Naive thymus-derived CD8-positive, alpha-beta T cell (primary cell): Measurements from ENCODE around the gene SYK. TPM values are rescaled to one million over a fixed set of nuclear protein-coding genes. Genes with fewer than 3 reads are reported as not detected.
"Not testable (repeated sequence)": the region's sequence is repeated elsewhere in the genome, so short reads cannot be mapped to it uniquely, and the experiment has no call there.

Source experiments
- ATAC-seq, 2 donors: fragments of 150-1000 bp; cut with Tn5 transposase in 1 of 2; sonication (Bioruptor Pico), chemical (Tn5 transposase) in 1 of 2; 1 replicate in 1 of 2; 2 replicates in 1 of 2; pipeline ENCODE4 v1.10.0; 2021; ENCODE audit warnings: mild to moderate bottlenecking in 2 of 2, moderate library complexity in 2 of 2
- POLR2A ChIA-PET: fragments of 350-600 bp; sonication (Branson Sonifier 250); formaldehyde crosslinking; loops from one replicate; lab custom pipeline; 2021; ENCODE audit warnings: antibody characterized with exemption; lab: Charles Lee
- DNase-seq, 10 donors: peaks; one replicate each; pipeline versions ENCODE4 v3.0.0 to v3.0.0-alpha.2; 2020 to 2022
- H3K27ac Mint-ChIP-seq, 10 donors: one replicate each; pipeline ENCODE4 v1.8.0; 2020 to 2022; ENCODE audit warnings: mild to moderate bottlenecking in 10 of 10, mixed read lengths in 10 of 10, moderate library complexity in 4 of 10, inconsistent platforms in 1 of 10
- H3K27me3 Mint-ChIP-seq, 5 donors: one replicate each; pipeline ENCODE4 v1.8.0; 2021 to 2022; ENCODE audit warnings: mixed read lengths in 5 of 5
- H3K36me3 Mint-ChIP-seq, 3 donors: one replicate each; pipeline ENCODE4 v1.8.0; 2020 to 2022; ENCODE audit warnings: mixed read lengths in 3 of 3, mild to moderate bottlenecking in 2 of 3, inconsistent platforms in 1 of 3
- H3K4me1 Mint-ChIP-seq, 4 donors: one replicate each; pipeline ENCODE4 v1.8.0; 2021 to 2022; ENCODE audit warnings: mixed read lengths in 4 of 4
- H3K4me3 Mint-ChIP-seq, 10 donors: one replicate each; pipeline ENCODE4 v1.8.0; 2020 to 2022; ENCODE audit warnings: mild to moderate bottlenecking in 10 of 10, mixed read lengths in 10 of 10, moderate library complexity in 6 of 10, inconsistent platforms in 1 of 10
- H3K9me3 Mint-ChIP-seq, 9 donors: one replicate each; pipeline ENCODE4 v1.8.0; 2020 to 2022; ENCODE audit warnings: mixed read lengths in 9 of 9, mild to moderate bottlenecking in 3 of 9, inconsistent platforms in 1 of 9, moderate library complexity in 1 of 9
- polyA plus RNA-seq, 3 donors: library from polyadenylated mRNA; unstranded; fragments of 300-500 nt; fragmentation: Illumina TruSeq; gene quantifications; one replicate each; pipeline ENCODE4 v1.2.3, GENCODE V29; 2021
- total RNA-seq, 8 experiments: library from RNA in 2 of 8; stranded (reverse) in 2 of 8; gene quantifications; one replicate each; pipeline ENCODE4 v1.2.3 and lab custom pipeline; 2021 to 2026

The SYK gene
- 1 to 10 TPM; 7.5 to 9.4 TPM for total RNA-seq
- under 1 TPM; 0.25 to 0.54 (median 0.37) TPM for polyA plus RNA-seq
- 0 to 0.98 (median 0.33) reads per million in 6 experiments for total RNA-seq (lab: John Stamatoyannopoulos, UW)

- peak in 1 of 2 donors; percentile 74 for ATAC-seq
- DNase-seq: peak in 1 of 10 donors; percentile 31
- no peaks in the 10 kb centered on the region for H3K36me3 Mint-ChIP-seq
- H3K4me1 Mint-ChIP-seq: peaks cover 0 to 51% (median 6%) of the 10 kb centered on the region in 4 donors
- peaks cover 33 to 97% (median 52%) of the 10 kb centered on the region in 5 donors for H3K27me3 Mint-ChIP-seq
- peak within 1 kb of the TSS in 1 of 10 donors; percentile 68 for H3K27ac Mint-ChIP-seq
- POLR2A ChIA-PET: no interaction called here
- peaks cover 0 to 2% (median 0%) of the 10 kb centered on the region in 9 donors for H3K9me3 Mint-ChIP-seq
- peak within 1 kb of the TSS in 9 of 10 donors; percentile 11 to 83 (median 70) for H3K4me3 Mint-ChIP-seq
These were observed at the start of gene SYK for GRCh38 chr9:90801241-90801972. Gene SYK (plus strand): TSS chr9:90801819. CDS start chr9:90843899, 42,080 bp downstream.

- ATAC-seq, H3K27me3 Mint-ChIP-seq, H3K27ac Mint-ChIP-seq, H3K4me3 Mint-ChIP-seq, H3K9me3 Mint-ChIP-seq, POLR2A ChIA-PET, H3K36me3 Mint-ChIP-seq, H3K4me1 Mint-ChIP-seq: not testable (repeated sequence)
- peak; percentile 4 to 80 (median 42) for DNase-seq
These were observed 45.9 kb upstream of the SYK start for GRCh38 chr9:90755514-90756371.

DNA sequence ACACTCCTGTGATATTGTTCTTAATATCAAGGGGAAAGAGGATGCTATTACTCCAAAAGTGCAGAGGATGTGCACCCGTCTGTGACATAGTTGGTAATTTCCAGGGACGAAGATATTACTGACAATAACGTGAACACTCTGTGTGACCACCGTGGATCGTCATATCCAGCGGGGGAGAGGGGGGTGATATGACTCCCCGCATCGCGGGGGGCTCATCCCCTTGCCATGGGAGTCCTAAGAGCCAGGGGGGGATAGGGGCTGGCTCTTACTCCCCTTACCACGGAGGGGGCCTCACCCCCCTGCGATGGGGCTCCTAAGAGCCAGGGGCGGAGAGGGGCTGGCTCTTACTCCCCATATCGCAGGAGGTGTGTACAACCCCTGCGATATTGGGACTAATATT, 41.0 kb upstream of the SYK start:
- H3K27ac Mint-ChIP-seq, H3K27me3 Mint-ChIP-seq, H3K9me3 Mint-ChIP-seq, H3K4me3 Mint-ChIP-seq, ATAC-seq, DNase-seq, H3K36me3 Mint-ChIP-seq, POLR2A ChIA-PET, H3K4me1 Mint-ChIP-seq: not testable (repeated sequence)

DNA sequence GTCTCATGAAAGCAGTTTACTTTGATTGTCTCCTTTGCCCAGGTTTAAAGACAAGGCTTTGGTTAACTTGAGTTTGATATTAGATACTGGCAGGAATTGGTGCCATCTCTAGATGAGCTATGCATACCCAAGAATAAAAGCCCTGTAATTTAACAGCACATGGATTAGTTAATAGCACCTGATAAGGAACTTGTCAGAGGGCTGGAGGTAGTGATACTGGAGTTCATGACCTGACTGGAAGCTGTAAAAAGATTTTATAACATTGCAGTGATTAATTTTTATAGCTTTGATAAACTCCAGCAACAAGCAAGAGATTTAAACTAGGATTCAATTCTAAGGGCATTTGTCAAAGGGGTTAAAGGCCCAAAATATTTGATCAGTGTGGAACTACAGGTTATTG, 34.9 kb upstream of the SYK start:
- H3K4me1 Mint-ChIP-seq: peaks cover 0 to 28% (median 0%) of the 10 kb centered on the region in 4 donors
- DNase-seq (no peak), ATAC-seq (no peak)
- H3K9me3 Mint-ChIP-seq: peaks cover 0 to 20% (median 4%) of the 10 kb centered on the region in 9 donors
- POLR2A ChIA-PET: interaction anchor here (0.6 kb wide), 1 partner anchor 36 kb away, joined by 3 read pairs; no protein-coding TSS in a partner anchor
- peaks cover 0 to 14% (median 6%) of the 10 kb centered on the region in 5 donors for H3K27me3 Mint-ChIP-seq
- H3K27ac Mint-ChIP-seq: no peak overlapping the region
- no peak overlapping the region for H3K4me3 Mint-ChIP-seq
- H3K36me3 Mint-ChIP-seq: peaks cover 0 to 2% (median 0%) of the 10 kb centered on the region in 3 donors

DNA sequence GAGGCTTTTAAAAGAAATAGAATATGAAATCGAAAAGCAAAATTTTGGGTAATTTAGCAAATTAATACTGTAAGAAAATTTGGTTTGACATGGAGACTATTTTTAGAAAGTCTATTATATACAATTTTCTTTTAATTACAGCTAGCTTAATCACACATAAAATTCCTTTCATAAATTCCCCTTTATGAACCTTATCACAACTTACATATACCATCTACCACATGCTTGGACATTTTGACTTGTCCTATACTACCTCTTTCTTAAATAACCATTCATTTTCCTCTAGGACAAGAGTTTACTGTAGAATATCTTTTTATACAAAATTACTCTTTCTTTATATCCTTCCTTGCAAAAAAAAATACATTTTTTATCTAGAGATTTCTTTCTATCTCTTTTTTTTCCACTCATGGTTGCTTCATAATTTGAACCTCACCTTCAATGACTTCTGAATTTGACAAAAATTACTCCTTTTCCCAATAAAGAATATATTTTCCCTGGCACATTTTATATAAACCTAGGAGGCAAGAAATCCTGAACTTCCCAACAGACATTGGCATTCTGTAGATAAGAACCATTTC, 34.0 kb upstream of the SYK start:
- Mint-ChIP-seq H3K36me3 (peaks cover 0 to 2% (median 0%) of the 10 kb centered on the region in 3 donors), H3K27me3 (peaks cover 0 to 15% (median 9%) of the 10 kb centered on the region in 5 donors), H3K27ac (no peak overlapping the region), H3K9me3 (peaks cover 0 to 20% (median 4%) of the 10 kb centered on the region in 9 donors), H3K4me3 (no peak overlapping the region), H3K4me1 (peaks cover 0 to 31% (median 0%) of the 10 kb centered on the region in 4 donors)
- no peak for DNase-seq
- POLR2A ChIA-PET: no interaction called here
- no peak for ATAC-seq

DNA sequence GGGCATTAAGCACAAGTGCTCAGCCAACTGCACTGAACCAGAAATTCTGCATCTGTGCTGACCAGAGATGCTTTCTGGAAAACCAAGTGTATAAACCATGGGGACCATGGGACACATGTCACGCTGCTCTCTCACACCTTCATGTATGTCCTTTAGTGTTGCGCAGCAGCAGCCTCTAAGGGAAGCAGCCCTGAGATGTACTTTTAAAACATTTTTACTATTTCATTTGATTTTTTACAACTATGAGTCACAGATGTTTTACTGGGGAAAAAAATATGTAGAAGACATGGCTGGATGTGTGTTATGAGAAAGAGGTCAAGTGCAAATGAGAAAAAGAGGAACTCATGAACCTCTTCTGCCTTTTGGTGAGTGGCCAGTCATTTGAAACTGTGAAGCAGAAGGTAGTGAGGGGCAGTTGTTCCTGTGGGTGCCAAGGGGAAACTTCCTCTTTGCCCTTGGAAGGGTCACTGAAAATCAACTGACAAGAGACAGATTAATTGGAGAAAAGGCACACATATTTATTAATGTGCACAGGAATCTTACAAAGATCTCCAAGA, 31.4 kb upstream of the SYK start:
- no peak for DNase-seq
- Mint-ChIP-seq H3K36me3 (peaks cover 0 to 2% (median 0%) of the 10 kb centered on the region in 3 donors), H3K9me3 (peaks cover 0 to 20% (median 4%) of the 10 kb centered on the region in 9 donors), H3K27ac (no peak overlapping the region), H3K27me3 (peaks cover 2 to 19% (median 11%) of the 10 kb centered on the region in 5 donors), H3K4me3 (peak overlapping the region in 1 of 10 donors; percentile 5), H3K4me1 (peaks cover 0 to 50% (median 0%) of the 10 kb centered on the region in 4 donors)
- POLR2A ChIA-PET: no interaction called here
- no peak for ATAC-seq

- POLR2A ChIA-PET: no interaction called here
- Mint-ChIP-seq H3K4me3 (no peak overlapping the region), H3K4me1 (peaks cover 0 to 50% (median 0%) of the 10 kb centered on the region in 4 donors), H3K27me3 (peaks cover 2 to 16% (median 14%) of the 10 kb centered on the region in 5 donors), H3K9me3 (peaks cover 0 to 20% (median 4%) of the 10 kb centered on the region in 9 donors), H3K27ac (no peak overlapping the region), H3K36me3 (peaks cover 0 to 2% (median 0%) of the 10 kb centered on the region in 3 donors)
- DNase-seq: no peak
- no peak for ATAC-seq
These were observed 30.7 kb upstream of the SYK start for GRCh38 chr9:90770927-90771326.

DNA sequence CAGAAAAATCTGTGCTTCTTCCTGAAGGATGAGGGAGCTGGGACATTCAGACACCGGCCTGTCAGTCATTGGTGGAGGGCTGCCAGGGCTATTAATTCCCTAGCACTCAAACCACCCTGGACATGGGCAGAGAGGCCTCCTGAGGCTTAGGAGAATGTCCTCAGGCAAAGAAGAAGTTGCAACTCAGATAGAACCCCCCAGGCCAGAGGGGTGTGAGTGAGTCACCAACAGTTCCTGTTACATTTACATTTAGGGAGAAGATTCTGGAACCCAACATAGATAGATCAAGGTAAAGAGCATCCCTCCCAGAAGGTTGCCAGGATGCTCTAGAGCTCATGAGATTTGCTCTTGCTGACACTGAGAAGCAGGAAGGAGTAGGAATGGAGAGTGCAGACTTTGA, 29.2 kb upstream of the SYK start:
- Mint-ChIP-seq H3K27ac (no peak overlapping the region), H3K4me3 (no peak overlapping the region), H3K9me3 (peaks cover 0 to 10% (median 3%) of the 10 kb centered on the region in 9 donors), H3K4me1 (peaks cover 0 to 50% (median 0%) of the 10 kb centered on the region in 4 donors), H3K36me3 (no peaks in the 10 kb centered on the region), H3K27me3 (peaks cover 2 to 16% (median 14%) of the 10 kb centered on the region in 5 donors)
- POLR2A ChIA-PET: no interaction called here
- ATAC-seq (no peak), DNase-seq (no peak)

- POLR2A ChIA-PET: no interaction called here
- ATAC-seq (no peak), DNase-seq (no peak)
- H3K27me3 Mint-ChIP-seq: peaks cover 2 to 16% (median 12%) of the 10 kb centered on the region in 5 donors
- peaks cover 0 to 49% (median 0%) of the 10 kb centered on the region in 4 donors for H3K4me1 Mint-ChIP-seq
- H3K4me3 Mint-ChIP-seq: no peak overlapping the region
- no peak overlapping the region for H3K27ac Mint-ChIP-seq
- H3K9me3 Mint-ChIP-seq: no peaks in the 10 kb centered on the region
- no peaks in the 10 kb centered on the region for H3K36me3 Mint-ChIP-seq
These were observed 28.0 kb upstream of the SYK start for GRCh38 chr9:90773617-90774016.

DNA sequence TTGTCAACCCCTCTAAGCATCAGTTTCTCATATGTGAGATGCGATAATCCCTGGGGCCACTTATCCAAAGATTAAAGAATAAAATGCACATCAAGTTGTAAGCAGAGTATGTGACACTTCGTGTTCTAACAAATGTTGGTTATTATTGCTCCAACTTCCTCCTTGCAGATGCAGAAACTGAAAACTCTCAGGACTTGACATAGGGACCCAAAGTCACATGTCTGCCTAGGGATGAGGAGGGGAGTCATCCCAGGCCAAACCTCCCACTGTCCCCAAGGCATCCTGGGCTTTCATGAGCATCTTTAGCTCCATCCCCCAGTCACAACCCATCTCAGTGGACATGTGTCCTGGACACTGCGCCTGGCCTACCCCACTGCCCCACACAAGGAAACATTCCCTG, 27.5 kb upstream of the SYK start:
- Mint-ChIP-seq H3K9me3 (no peaks in the 10 kb centered on the region), H3K4me1 (peaks cover 0 to 47% (median 0%) of the 10 kb centered on the region in 4 donors), H3K4me3 (no peak overlapping the region), H3K36me3 (no peaks in the 10 kb centered on the region), H3K27me3 (peaks cover 2 to 16% (median 12%) of the 10 kb centered on the region in 5 donors), H3K27ac (no peak overlapping the region)
- POLR2A ChIA-PET: no interaction called here
- no peak for DNase-seq
- no peak for ATAC-seq

GRCh38 chr9:90774682-90775081, 26.9 kb upstream of the SYK start:
- peaks cover 2 to 16% (median 10%) of the 10 kb centered on the region in 5 donors for H3K27me3 Mint-ChIP-seq
- POLR2A ChIA-PET: no interaction called here
- H3K27ac Mint-ChIP-seq: no peak overlapping the region
- ATAC-seq (no peak), DNase-seq (peak in 1 of 10 donors; percentile 15)
- H3K4me3 Mint-ChIP-seq: no peak overlapping the region
- H3K36me3 Mint-ChIP-seq: no peaks in the 10 kb centered on the region
- H3K4me1 Mint-ChIP-seq: peaks cover 0 to 41% (median 0%) of the 10 kb centered on the region in 4 donors
- H3K9me3 Mint-ChIP-seq: no peaks in the 10 kb centered on the region

DNA sequence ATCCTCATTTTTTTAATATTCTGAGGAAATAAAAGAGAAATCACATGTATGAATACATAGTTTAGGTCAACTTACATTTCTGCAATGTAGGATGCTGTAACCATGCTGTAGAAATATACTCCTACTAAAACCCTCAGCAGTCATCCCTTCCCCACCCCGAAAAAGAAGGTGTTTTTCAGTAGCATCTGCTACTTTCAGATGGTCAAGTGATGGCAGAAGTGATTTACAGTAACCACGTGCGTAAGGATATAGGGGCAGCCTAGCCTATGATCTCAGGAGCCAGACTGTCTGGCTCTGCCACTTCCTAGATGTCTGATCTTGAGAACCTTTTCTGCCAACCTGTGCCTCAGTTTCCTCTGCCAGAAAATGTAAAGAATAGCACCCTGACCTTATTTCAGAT, 26.0 kb upstream of the SYK start:
- ATAC-seq: no peak

More for the DNA sequence above, 26.0 kb upstream of the SYK start:
- H3K27ac Mint-ChIP-seq: no peak overlapping the region
- H3K4me3 Mint-ChIP-seq: no peak overlapping the region
- peaks cover 0 to 32% (median 0%) of the 10 kb centered on the region in 4 donors for H3K4me1 Mint-ChIP-seq
- no peak for DNase-seq
- H3K27me3 Mint-ChIP-seq: peaks cover 0 to 16% (median 10%) of the 10 kb centered on the region in 5 donors
- H3K9me3 Mint-ChIP-seq: no peaks in the 10 kb centered on the region
- no peaks in the 10 kb centered on the region for H3K36me3 Mint-ChIP-seq
- POLR2A ChIA-PET: no interaction called here
